HepG2 (cell line): ENCODE measurements around the gene MLX. TPM values are rescaled to one million over a fixed set of nuclear protein-coding genes. Genes with fewer than 3 reads are reported as not detected.

Experiments used
- ARID5B ChIP-seq: IDR thresholded peaks from 2 replicates; pipeline ENCODE4 v1.4.0; 2020; ENCODE audit warnings: mild to moderate bottlenecking, missing genetic modification reagents
- ATF7-NPFF ChIP-seq: sonication (generic); formaldehyde crosslinking; IDR thresholded peaks from 2 replicates; pipeline ENCODE4 v1.8.1; 2023; ENCODE audit warnings: mild to moderate bottlenecking, low read depth, missing genetic modification reagents, moderate library complexity
- ESRRA ChIP-seq: sonication (generic); formaldehyde crosslinking; IDR thresholded peaks from 2 replicates; pipeline ENCODE4 v1.5.1; 2020; ENCODE audit warnings: mild to moderate bottlenecking, low read depth, missing genetic modification reagents
- GFI1 ChIP-seq: sonication (generic); formaldehyde crosslinking; IDR thresholded peaks from 2 replicates; pipeline ENCODE4 v1.5.0; 2020; ENCODE audit warnings: missing genetic modification reagents, mild to moderate bottlenecking, borderline replicate concordance
- HOXA3 ChIP-seq: sonication (generic); formaldehyde crosslinking; IDR thresholded peaks from 2 replicates; pipeline ENCODE4 v1.5.0; 2020; ENCODE audit warnings: missing genetic modification reagents
- KDM3A ChIP-seq: IDR thresholded peaks from 2 replicates; pipeline ENCODE4 v1.6.1; 2018; ENCODE audit warnings: low read depth, missing compliant biosample characterization
- KDM4B ChIP-seq: sonication (generic); formaldehyde crosslinking; IDR thresholded peaks from 2 replicates; pipeline ENCODE4 v1.4.0; 2020; ENCODE audit warnings: missing genetic modification reagents
- KDM5A ChIP-seq: fragments of 200-600 bp; sonication (generic); IDR thresholded peaks from 2 replicates; pipeline ENCODE4 v1.7.0; 2018; ENCODE audit warnings: antibody characterized with exemption, mild to moderate bottlenecking, low read length, borderline replicate concordance
- MATR3 ChIP-seq: sonication (generic); formaldehyde crosslinking; IDR thresholded peaks from 2 replicates; pipeline ENCODE4 v1.4.0; 2020; ENCODE audit warnings: missing genetic modification reagents
- MAZ ChIP-seq, 2 experiments: sonication (generic) in 1 of 2; formaldehyde crosslinking in 1 of 2; IDR thresholded peaks; 2 replicates each; pipeline versions ENCODE4 v1.5.0 to v1.6.1; 2012 to 2020; ENCODE audit warnings: low read depth in 2 of 2, mild to moderate bottlenecking in 2 of 2, borderline replicate concordance in 1 of 2, improper control_type of control experiment in 1 of 2, low read length in 1 of 2, missing genetic modification reagents in 1 of 2, moderate library complexity in 1 of 2
- MTA1 ChIP-seq: sonication (generic); formaldehyde crosslinking; IDR thresholded peaks from 2 replicates; pipeline ENCODE4 v1.4.0; 2020; ENCODE audit warnings: missing genetic modification reagents, mild to moderate bottlenecking, borderline replicate concordance
- NFE2L1 ChIP-seq: sonication (generic); formaldehyde crosslinking; IDR thresholded peaks from 2 replicates; pipeline ENCODE4 v1.4.0; 2020; ENCODE audit warnings: missing genetic modification reagents, mild to moderate bottlenecking, borderline replicate concordance
- PPARG ChIP-seq: conservative IDR thresholded peaks from 2 replicates; pipeline ENCODE4 v1.6.1; 2016; ENCODE audit warnings: missing biosample characterization, missing genetic modification reagents
- SOX6 ChIP-seq, 2 experiments: fragments of 450-650 bp in 1 of 2; sonication (generic) in 1 of 2; formaldehyde crosslinking in 1 of 2; IDR thresholded peaks; 2 replicates each; pipeline versions ENCODE4 v1.4.0 to v1.6.1; 2017 to 2020; ENCODE audit warnings: antibody characterized with exemption in 1 of 2, mild to moderate bottlenecking in 1 of 2, missing genetic modification reagents in 1 of 2
- ZBTB7B ChIP-seq: sonication (generic); formaldehyde crosslinking; IDR thresholded peaks from 2 replicates; pipeline ENCODE4 v1.4.0; 2020; ENCODE audit warnings: missing genetic modification reagents
- ZMAT5 ChIP-seq: sonication (generic); formaldehyde crosslinking; IDR thresholded peaks from 2 replicates; pipeline ENCODE4 v1.5.0; 2020; ENCODE audit warnings: mild to moderate bottlenecking, low read depth, missing genetic modification reagents, borderline replicate concordance
- ZMYM3 ChIP-seq: sonication (generic); formaldehyde crosslinking; IDR thresholded peaks from 2 replicates; pipeline ENCODE4 v1.5.1; 2020; ENCODE audit warnings: mild to moderate bottlenecking, missing genetic modification reagents
- ZNF18 ChIP-seq: sonication (generic); formaldehyde crosslinking; IDR thresholded peaks from 2 replicates; pipeline ENCODE4 v1.8.0; 2022; ENCODE audit warnings: mild to moderate bottlenecking, missing genetic modification reagents; ENCODE audit not compliant: insufficient replicate concordance
- ZNF224 ChIP-seq: sonication (generic); formaldehyde crosslinking; IDR thresholded peaks from 2 replicates; pipeline ENCODE4 v1.5.0; 2020; ENCODE audit warnings: mild to moderate bottlenecking, missing genetic modification reagents
- ZNF225 ChIP-seq: sonication (generic); formaldehyde crosslinking; IDR thresholded peaks from 2 replicates; pipeline ENCODE4 v1.4.0; 2020; ENCODE audit warnings: mild to moderate bottlenecking, missing genetic modification reagents
- ZNF343 ChIP-seq: sonication (generic); formaldehyde crosslinking; IDR thresholded peaks from 2 replicates; pipeline ENCODE4 v1.4.0; 2020; ENCODE audit warnings: mild to moderate bottlenecking, missing genetic modification reagents
- ZNF607 ChIP-seq: sonication (generic); formaldehyde crosslinking; IDR thresholded peaks from 2 replicates; pipeline ENCODE4 v1.5.1; 2020; ENCODE audit warnings: missing genetic modification reagents, mild to moderate bottlenecking, borderline replicate concordance
- ZNF614 ChIP-seq: IDR thresholded peaks from 2 replicates; pipeline ENCODE4 v1.6.1; 2018; ENCODE audit warnings: missing biosample characterization, missing genetic modification reagents, inconsistent platforms, borderline replicate concordance
- ZNF644 ChIP-seq: IDR thresholded peaks from 2 replicates; pipeline ENCODE4 v1.6.1; 2016; ENCODE audit warnings: low read depth
- ZNF674 ChIP-seq: sonication (generic); formaldehyde crosslinking; IDR thresholded peaks from 2 replicates; pipeline ENCODE4 v1.5.0; 2020; ENCODE audit warnings: low read depth, mild to moderate bottlenecking, missing genetic modification reagents
- polyA plus RNA-seq, 8 experiments: library from polyadenylated mRNA; depleted of rRNA in 3 of 8; stranded (reverse) in 7 of 8; unstranded in 1 of 8; fragments of >200 nt; fragmentation: Illumina TruSeq in 4 of 8; extraction: Trizol in 4 of 8; gene quantifications; 2 replicates each; pipeline versions ENCODE4 v1.2.1 to v1.2.3, GENCODE V29; 2011 to 2016; ENCODE audit warnings: low read depth in 4 of 8, missing spikeins in 1 of 8, mixed read lengths in 1 of 8; ENCODE audit not compliant: insufficient read depth in 1 of 8
- total RNA-seq, 5 experiments: library from RNA; depleted of rRNA; stranded (reverse); fragments of >200 nt; fragmentation: Illumina TruSeq; extraction: Trizol; gene quantifications; 2 replicates each; pipeline ENCODE4 v1.2.3, GENCODE V29; 2016; ENCODE audit warnings: low read depth in 1 of 5

The MLX gene
- total and polyA plus RNA-seq, 2 of the 13 experiments (the other 11 are each of a cell fraction or from before 2014, with no cell fraction given): 38.9 to 74.4 TPM

GRCh38 chr17:42530952-42531454 lies 35.9 kb upstream of the MLX start (continued):
- peak; percentile 5 for TF ChIP-seq ZNF18 (CRISPR knock-in tag)
- TF ChIP-seq ZNF614 (CRISPR knock-in tag): peak; percentile 97
- peak; percentile 65 for TF ChIP-seq GFI1 (CRISPR knock-in tag)
- TF ChIP-seq SOX6 (IDR thresholded peaks at IDR 0.05): no peak
- TF ChIP-seq SOX6 (CRISPR knock-in tag; IDR thresholded peaks at IDR 0.05): peak; percentile 92
- peak; percentile 91; the same call in 1 of the 2 replicates for TF ChIP-seq KDM3A
- TF ChIP-seq ARID5B (CRISPR knock-in tag): peak; percentile 96
- TF ChIP-seq PPARG (CRISPR knock-in tag): peak; percentile 80; the same call in 1 of the 2 replicates
- TF ChIP-seq ZNF674 (CRISPR knock-in tag): no peak
- peak; percentile 95 for TF ChIP-seq ZNF644 (CRISPR knock-in tag)
- peak; percentile 79; the same call in 1 of the 2 replicates for TF ChIP-seq MAZ (IDR thresholded peaks at IDR 0.05; ENCODE audit: borderline replicate concordance, low read depth, low read length)
- peak; percentile 76 for TF ChIP-seq MAZ (CRISPR knock-in tag; IDR thresholded peaks at IDR 0.05; ENCODE audit: low read depth)
- no peak for TF ChIP-seq ZNF224 (CRISPR knock-in tag)
- TF ChIP-seq ESRRA (CRISPR knock-in tag): peak; percentile 87
- no peak for TF ChIP-seq NFE2L1 (CRISPR knock-in tag)
- TF ChIP-seq MTA1 (CRISPR knock-in tag): peak; percentile 98
- peak; percentile 25; the same call in 1 of the 2 replicates for TF ChIP-seq ZNF343 (CRISPR knock-in tag)
- TF ChIP-seq ZNF607 (CRISPR knock-in tag): no peak; the same call in 1 of the 2 replicates
- peak; percentile 57; the same call in 1 of the 2 replicates for TF ChIP-seq ZNF225 (CRISPR knock-in tag)
- TF ChIP-seq KDM4B (CRISPR knock-in tag): peak; percentile 62; the same call in 1 of the 2 replicates
- TF ChIP-seq ZBTB7B: peak; percentile 91
- TF ChIP-seq ZMYM3: peak; percentile 93
- TF ChIP-seq ZMAT5 (CRISPR knock-in tag): no peak
- no peak for TF ChIP-seq MATR3 (CRISPR knock-in tag)
- TF ChIP-seq KDM5A: no peak
- TF ChIP-seq ATF7-NPFF (CRISPR knock-in tag): peak; percentile 67; the same call in 1 of the 2 replicates
- TF ChIP-seq HOXA3 (CRISPR knock-in tag): peak; percentile 93
